HG03159 (cell line): Measurements from ENCODE around the gene NCF2.
"Not testable (repeated sequence)": the region's sequence is repeated elsewhere in the genome, so short reads cannot be mapped to it uniquely, and the experiment has no call there.

Source experiments
- ATAC-seq: cut with Tn5 transposase; IDR thresholded peaks from one replicate; pipeline ENCODE4 v1.9.1; 2021; ENCODE audit warnings: mild to moderate bottlenecking, moderate library complexity; ENCODE audit not compliant: unreplicated experiment

The NCF2 gene

DNA sequence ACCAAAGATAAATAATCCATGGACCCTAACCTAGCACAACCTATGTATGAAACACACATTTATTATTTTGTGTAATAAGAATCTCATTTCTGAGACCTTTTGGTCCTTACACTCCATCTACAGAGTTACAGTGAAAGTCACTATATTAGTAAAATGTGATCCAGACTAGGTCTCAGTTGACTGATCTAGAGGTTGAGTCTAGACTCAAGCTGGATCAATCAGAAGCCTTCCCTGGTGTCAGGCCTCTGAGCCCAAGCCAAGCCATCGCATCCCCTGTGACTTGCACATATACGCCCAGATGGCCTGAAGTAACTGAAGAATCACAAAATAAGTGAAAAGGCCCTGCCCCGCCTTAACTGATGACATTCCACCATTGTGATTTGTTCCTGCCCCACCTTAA is 22.7 kb upstream of the NCF2 start:
- ATAC-seq: not testable (repeated sequence)

GRCh38 chr1:183612407-183612806 is 22.1 kb upstream of the NCF2 start:
- no peak for ATAC-seq

- no peak for ATAC-seq
Measured at GRCh38 chr1:183611021-183611420, 20.8 kb upstream of the NCF2 start.

DNA sequence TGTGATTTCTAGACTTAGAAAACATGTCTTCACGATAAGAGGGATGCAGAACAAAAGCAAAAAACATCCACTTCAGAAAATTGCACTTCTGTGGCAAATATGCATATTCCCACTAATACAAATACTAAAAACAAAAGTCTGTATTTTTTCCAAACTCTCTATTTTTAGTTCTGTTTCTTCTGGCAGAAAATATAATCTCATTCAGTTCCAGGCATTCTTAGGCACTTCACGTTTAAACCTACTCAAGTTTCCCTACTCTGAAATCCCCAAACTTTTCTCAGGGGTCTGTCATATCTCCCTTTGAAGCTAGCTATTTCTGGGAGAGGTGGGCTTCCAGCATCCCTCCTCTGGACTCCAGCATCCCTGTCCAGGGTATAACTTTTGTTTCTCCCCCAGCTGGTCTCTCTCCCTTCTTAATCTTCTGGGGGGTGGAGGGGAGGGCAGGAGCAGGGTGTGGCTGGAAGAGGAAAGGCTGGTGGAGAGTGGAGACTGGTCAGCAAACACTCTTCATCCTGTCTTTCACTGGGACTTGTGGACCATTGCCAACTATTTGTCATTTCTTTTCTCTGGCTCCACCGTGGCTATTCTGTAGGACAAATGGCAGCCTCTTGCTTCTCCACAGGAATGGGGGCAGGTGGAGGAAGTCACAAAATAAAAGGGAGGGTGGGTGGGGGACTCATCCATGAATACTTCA is 19.6 kb upstream of the NCF2 start:
- ATAC-seq: no peak

- no peak for ATAC-seq
Measured at GRCh38 chr1:183609313-183609712, 19.1 kb upstream of the NCF2 start.

DNA sequence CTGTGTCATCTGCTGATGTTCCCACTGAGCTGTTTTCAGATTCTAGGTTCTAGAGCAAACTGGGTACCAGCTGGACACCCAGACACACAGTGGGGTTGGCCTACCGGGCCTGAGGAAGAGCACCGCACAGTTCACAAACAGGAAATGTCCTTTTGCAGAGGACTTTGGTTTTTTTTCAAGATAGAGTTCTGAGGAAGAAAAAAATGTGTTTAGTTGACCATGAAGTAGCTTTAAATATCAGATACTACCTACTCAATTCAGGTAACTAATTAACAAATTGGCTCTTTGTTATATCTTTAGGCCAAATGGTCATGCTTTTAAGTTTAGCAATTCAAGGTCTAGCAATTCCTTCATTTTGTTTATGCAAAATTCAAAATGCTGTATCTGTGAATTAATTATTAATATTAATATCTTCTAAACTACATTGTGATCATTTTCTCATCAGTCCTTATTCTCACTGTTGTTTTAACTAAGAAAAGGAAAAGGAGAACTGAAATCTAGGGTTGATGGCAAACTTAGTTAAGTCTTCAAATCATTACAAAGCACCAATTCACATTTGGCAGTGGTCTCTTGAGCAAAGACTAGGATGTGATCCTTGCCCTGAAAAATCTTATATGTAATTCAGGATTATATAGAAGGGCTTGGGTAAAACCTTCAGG is 17.2 kb upstream of the NCF2 start:
- ATAC-seq: peak; percentile 54

DNA sequence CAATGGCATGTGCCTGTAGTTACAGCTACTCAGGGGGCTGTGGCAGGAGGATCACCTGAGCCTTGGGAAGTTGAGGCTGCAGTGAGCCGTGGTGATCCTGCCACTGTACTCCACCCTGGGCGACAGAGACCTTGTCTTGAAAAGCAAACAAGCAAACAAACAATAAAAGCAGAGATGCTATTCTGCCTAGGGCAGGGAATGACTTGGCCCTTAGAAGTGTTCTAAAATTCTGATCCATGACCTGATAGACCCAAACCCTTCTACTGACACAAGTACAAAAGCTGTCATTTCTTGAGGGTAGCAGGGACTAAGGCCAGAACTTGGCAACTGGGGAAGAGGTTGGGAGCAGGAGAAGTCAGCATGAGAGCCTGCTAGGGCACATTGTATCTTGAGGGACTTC is 15.6 kb upstream of the NCF2 start:
- ATAC-seq: no peak

DNA sequence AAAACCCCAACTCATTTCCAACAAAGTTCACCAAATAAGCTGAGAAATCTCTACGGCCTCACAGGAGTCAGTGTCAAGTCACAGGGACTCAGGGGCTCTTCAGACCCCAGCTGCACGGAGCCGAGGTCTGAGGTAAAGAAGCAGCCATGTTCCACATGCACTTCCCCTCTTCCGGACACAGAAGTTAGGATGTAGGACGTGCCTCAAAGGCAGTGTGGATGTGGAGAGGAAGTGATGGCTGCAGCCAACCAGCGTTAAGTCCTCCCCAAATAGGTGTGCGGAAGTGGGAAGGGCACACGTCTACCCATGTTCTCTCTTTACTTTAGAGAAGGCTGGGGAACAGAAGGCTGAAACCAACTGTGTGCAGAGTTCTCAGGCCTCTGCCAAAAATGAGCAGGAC is 14.6 kb upstream of the NCF2 start:
- no peak for ATAC-seq

- ATAC-seq: no peak
Measured at GRCh38 chr1:183604038-183604808, 14.0 kb upstream of the NCF2 start.

DNA sequence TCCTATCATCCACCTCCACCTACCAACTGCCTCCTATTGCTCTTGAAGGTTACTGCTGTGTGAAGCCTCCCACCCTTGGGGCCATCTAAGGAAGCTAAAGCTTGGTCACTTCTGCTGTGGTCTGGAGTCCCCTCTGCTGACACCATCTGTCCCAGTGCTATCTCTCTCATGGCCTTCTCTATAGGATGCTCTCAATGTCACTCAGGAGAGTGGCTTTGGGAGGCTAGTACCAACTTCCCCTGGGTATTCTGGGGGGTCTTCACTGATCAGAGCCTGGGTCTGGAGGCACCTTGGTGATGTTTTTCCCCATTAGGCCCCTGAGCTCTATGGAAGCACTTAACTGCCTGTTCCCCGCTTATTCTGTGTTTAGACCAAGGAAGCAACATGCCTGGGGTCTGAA is 12.3 kb upstream of the NCF2 start:
- no peak for ATAC-seq

DNA sequence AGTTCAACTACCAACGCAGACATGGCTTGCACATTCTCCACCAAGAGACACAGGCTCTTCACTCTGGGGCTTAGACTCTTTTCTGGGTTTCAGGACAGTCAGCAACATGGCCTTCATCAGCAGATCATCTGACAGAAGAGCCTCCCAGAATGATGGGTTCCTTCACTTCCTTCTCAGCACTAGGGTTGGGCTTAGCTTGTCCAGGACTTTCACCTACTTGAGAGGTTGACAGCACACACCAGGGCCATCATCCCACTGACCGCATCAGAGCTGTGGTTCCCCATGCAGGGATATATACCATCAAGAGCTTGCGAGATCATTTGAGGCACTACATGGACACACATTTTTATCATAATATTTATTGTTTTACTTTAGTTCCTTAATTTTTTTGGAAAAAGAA is 10.4 kb upstream of the NCF2 start:
- no peak for ATAC-seq

DNA sequence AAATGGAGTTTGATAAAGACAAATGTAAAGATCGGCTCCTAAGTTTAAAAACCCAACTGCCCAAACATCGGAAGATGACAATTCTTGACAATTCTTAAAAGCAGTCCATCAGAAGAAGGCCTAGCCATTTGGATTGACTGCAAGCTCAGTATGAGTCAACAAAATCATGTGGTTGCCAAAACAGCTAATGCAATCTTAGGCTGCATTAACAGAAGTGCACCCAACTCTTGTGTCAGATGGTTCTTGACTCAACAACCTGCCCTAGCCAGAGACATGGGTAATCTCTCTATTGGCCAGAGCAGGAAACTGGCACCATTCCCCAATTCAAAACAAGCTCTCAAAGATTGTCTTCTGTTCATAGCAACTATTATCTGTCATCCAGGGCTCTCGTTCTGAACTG is 9.9 kb upstream of the NCF2 start:
- no peak for ATAC-seq

- ATAC-seq: peak; percentile 71
Measured at GRCh38 chr1:183598386-183598785, 8.1 kb upstream of the NCF2 start.

DNA sequence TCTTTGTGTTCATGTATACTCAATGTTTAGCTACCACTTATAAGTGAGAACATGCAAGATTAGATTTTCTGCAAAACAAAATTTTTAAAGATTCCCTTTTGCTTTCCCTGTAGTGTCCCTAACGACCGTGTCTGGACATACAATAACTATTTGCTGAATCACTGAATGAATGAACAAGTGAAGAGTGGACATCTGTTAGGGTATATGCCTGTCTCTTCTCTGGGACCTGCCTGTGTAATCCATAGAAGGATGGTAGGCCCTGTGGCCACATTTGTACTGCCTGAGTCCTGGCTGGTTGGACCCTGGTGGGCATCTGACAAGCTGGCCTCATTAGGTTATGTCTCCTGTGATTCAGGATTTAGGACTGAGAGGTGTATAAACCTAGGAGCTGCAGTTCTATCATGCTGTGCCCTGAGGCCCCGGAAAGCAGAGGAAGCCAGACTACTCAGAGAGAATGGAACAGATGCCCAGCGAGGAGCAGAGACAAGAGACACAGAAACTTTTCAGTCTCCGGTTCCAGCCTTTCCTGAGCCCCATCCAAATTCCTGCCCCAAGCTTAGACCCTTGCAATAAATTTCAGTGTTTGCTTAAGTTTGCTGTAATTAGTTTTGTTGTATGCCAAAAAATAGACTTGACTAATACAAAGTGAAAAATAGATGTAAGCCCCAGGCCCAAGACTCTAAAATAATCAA is 7.5 kb upstream of the NCF2 start:
- ATAC-seq: no peak

DNA sequence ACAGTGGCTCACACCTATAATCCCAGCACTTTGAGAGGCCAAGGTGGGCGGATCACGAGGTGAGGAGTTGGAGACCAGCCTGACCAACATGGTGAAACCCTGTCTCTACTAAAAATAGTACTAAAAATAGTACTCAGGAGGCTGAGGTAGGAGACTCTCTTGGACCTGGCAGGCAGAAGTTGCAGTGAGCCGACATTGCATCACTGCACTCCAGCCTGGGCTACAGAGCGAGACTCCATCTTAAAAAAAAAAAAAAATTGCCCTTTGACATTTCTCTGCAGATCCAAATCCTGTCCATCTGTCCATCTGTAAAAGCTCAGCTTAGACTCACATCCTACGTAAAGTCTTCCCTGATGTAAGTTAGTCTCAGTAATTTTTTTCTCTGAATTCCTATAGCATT is 6.2 kb upstream of the NCF2 start:
- no peak for ATAC-seq

- no peak for ATAC-seq
Measured at GRCh38 chr1:183595537-183595936, 5.3 kb upstream of the NCF2 start.

GRCh38 chr1:183593356-183593755 is 3.1 kb upstream of the NCF2 start:
- peak; percentile 52 for ATAC-seq

- ATAC-seq: no peak
Measured at GRCh38 chr1:183592733-183593132, 2.5 kb upstream of the NCF2 start.

GRCh38 chr1:183589874-183590243 is 400 bp downstream of the NCF2 start:
- peak; percentile 12 for ATAC-seq

DNA sequence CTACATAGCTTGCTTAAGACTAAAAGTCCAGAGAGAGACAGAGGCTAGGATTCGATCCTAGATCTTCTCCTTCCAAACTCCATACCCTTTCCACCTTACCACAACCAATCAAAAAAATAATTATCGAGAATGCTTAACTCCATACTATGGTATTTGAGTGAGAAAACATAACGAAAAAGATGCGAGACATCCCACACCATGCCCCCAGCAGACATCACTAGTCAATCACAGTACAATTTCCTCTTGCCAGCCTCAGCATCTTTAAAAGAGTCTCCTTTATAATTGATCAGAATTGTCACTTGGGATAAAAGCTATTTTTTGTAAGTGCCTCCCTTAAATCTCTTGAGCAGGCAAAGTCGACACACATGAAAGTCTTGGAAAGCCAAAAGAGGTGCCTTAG is 875 bp downstream of the NCF2 start:
- no peak for ATAC-seq

DNA sequence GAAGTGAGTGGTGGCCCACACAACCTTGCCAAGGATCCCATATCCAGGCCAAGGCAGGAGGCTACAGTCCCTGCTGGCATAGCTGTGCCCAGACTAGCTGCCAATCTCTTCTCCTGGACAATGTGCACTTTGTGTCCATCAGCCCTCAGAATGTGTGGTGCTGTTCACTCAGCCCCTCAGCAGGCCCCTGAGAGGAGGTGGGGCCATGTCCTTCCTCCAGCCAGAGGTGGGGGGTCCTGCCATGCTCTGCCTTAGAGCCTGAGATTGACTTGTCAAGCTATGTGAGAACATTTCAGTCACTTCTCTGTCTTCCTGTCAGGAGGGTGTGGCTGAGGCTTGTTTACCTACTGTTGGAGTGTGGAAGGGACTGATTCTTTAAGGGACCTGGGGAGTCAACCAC is 1.4 kb downstream of the NCF2 start:
- no peak for ATAC-seq

- ATAC-seq: no peak
Measured at GRCh38 chr1:183586926-183587325, 3.3 kb downstream of the NCF2 start.
